Measurements from ENCODE around the gene SH2D3A.

SH2D3A gene

DNA sequence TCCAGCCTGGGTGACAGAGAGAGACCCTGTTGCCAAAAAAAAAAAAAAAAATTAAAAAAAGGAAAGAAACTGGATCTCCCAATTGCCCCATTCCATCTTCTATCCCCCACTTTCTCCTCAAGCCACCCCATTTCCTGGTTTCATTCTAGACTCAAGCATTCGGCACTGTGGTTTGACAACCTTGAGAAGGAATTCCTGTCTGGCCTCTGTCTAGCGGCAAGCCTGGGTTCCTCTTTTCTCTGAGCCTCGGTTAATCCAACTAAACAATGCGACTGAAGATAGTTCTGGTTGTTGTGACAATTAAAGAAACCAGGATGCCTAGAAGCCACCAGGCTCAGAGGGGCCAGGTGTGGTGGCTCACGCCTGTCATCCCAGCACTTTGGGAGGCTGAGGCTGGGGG, 43.5 kb downstream of the SH2D3A start:
- CTCF ChIA-PET = interaction anchor here (0.6 to 1.7 kb wide), 2 partner anchors 13 to 1047 kb away, joined by 3 to 6 read pairs; no protein-coding TSS in a partner anchor
- Histone ChIP-seq H3K27ac (ENCODE audit: extremely low read depth, low read depth, low read length) (no peak overlapping the region), H3K36me3 (ENCODE audit: control insufficient read depth in 2 of 2, insufficient read depth in 1 of 2, low read length in 2 of 2) (no peaks in the 10 kb centered on the region), H3K4me3 (ENCODE audit: low read depth, low read length) (no peak overlapping the region), H3K9me3 (ENCODE audit: control insufficient read depth, insufficient read depth, low read depth, low read length) (no peaks in the 10 kb centered on the region), H3K4me1 (ENCODE audit: control insufficient read depth, insufficient read depth, low read length) (no peaks in the 10 kb centered on the region)
- TF ChIP-seq ZNF37A (tag by site-specific recombination; IDR thresholded peaks at IDR 0.05) (no peak), ZNF548 (tag by site-specific recombination; IDR thresholded peaks at IDR 0.05) (no peak), ZNF626 (tag by site-specific recombination; IDR thresholded peaks at IDR 0.05) (no peak), ZNF138 (tag by site-specific recombination; IDR thresholded peaks at IDR 0.05; ENCODE audit: borderline replicate concordance) (no peak), ZNF404 (tag by site-specific recombination; IDR thresholded peaks at IDR 0.05) (no peak), ZNF501 (tag by site-specific recombination; IDR thresholded peaks at IDR 0.05) (no peak)
- TF ChIP-seq, protein P1, sequence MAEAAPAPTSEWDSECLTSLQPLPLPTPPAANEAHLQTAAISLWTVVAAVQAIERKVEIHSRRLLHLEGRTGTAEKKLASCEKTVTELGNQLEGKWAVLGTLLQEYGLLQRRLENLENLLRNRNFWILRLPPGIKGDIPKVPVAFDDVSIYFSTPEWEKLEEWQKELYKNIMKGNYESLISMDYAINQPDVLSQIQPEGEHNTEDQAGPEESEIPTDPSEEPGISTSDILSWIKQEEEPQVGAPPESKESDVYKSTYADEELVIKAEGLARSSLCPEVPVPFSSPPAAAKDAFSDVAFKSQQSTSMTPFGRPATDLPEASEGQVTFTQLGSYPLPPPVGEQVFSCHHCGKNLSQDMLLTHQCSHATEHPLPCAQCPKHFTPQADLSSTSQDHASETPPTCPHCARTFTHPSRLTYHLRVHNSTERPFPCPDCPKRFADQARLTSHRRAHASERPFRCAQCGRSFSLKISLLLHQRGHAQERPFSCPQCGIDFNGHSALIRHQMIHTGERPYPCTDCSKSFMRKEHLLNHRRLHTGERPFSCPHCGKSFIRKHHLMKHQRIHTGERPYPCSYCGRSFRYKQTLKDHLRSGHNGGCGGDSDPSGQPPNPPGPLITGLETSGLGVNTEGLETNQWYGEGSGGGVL (tag by site-specific recombination; IDR thresholded peaks at IDR 0.05) = no peak
- TF ChIP-seq, protein P2, sequence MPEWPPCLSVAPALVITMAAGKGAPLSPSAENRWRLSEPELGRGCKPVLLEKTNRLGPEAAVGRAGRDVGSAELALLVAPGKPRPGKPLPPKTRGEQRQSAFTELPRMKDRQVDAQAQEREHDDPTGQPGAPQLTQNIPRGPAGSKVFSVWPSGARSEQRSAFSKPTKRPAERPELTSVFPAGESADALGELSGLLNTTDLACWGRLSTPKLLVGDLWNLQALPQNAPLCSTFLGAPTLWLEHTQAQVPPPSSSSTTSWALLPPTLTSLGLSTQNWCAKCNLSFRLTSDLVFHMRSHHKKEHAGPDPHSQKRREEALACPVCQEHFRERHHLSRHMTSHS (tag by site-specific recombination; IDR thresholded peaks at IDR 0.05) = no peak
- POLR2A ChIA-PET = no interaction called here

DNA sequence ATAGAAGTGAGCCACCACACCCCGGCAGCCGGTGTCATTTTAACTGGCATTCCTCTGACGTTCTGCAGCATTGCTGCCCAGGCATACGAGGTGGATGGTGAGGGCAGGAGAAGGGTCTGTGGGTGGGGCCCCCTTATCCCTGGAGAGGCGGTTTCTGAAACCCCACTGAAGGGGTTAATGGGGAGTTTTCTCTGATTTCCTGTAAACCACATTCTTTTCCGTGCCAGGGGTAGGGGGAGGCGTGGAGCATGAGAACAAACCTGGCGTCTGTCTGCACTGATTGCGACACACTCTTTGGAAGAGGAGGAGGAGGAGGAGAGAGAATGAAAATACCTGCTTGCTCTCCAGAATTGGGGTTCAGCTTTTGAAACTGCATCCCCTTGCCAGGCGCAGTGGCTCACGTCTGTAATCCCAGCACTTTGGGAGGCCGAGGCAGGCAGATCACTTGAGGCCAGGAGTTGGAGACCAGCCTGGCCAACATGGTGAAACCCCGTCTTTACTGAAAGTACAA, 44.1 kb downstream of the SH2D3A start:
- Histone ChIP-seq H3K9me3 (ENCODE audit: control insufficient read depth, insufficient read depth, low read depth, low read length) (no peaks in the 10 kb centered on the region), H3K36me3 (ENCODE audit: control insufficient read depth in 2 of 2, insufficient read depth in 1 of 2, low read length in 2 of 2) (no peaks in the 10 kb centered on the region), H3K4me1 (ENCODE audit: control insufficient read depth, insufficient read depth, low read length) (no peaks in the 10 kb centered on the region), H3K27ac (ENCODE audit: extremely low read depth, low read depth, low read length) (no peak overlapping the region), H3K4me3 (ENCODE audit: low read depth, low read length) (no peak overlapping the region)
- TF ChIP-seq ZFHX2 (tag by site-specific recombination; conservative IDR thresholded peaks at IDR 0.05) = peak; percentile 43
- no peak for TF ChIP-seq ZNF670 (tag by site-specific recombination; IDR thresholded peaks at IDR 0.05; ENCODE audit: low read depth)
- TF ChIP-seq KLF1 (tag by site-specific recombination; IDR thresholded peaks at IDR 0.05) = 0 out of 2 replicates have a peak, but pooled peaks have one; percentile 25
- TF ChIP-seq, protein P3, sequence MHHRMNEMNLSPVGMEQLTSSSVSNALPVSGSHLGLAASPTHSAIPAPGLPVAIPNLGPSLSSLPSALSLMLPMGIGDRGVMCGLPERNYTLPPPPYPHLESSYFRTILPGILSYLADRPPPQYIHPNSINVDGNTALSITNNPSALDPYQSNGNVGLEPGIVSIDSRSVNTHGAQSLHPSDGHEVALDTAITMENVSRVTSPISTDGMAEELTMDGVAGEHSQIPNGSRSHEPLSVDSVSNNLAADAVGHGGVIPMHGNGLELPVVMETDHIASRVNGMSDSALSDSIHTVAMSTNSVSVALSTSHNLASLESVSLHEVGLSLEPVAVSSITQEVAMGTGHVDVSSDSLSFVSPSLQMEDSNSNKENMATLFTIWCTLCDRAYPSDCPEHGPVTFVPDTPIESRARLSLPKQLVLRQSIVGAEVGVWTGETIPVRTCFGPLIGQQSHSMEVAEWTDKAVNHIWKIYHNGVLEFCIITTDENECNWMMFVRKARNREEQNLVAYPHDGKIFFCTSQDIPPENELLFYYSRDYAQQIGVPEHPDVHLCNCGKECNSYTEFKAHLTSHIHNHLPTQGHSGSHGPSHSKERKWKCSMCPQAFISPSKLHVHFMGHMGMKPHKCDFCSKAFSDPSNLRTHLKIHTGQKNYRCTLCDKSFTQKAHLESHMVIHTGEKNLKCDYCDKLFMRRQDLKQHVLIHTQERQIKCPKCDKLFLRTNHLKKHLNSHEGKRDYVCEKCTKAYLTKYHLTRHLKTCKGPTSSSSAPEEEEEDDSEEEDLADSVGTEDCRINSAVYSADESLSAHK (tag by site-specific recombination; IDR thresholded peaks at IDR 0.05) = peak; percentile 54; the same call in 1 of the 2 replicates
- TF ChIP-seq ZNF548 (tag by site-specific recombination; IDR thresholded peaks at IDR 0.05) = no peak
- no peak for TF ChIP-seq SP2 (tag by site-specific recombination; IDR thresholded peaks at IDR 0.05)
- 0 out of 2 replicates have a peak, but pooled peaks have one; percentile 6 for TF ChIP-seq EGR2 (tag by site-specific recombination; IDR thresholded peaks at IDR 0.05; ENCODE audit: low read depth)
- no peak for TF ChIP-seq ZNF558 (tag by site-specific recombination; IDR thresholded peaks at IDR 0.05)
- POLR2A ChIA-PET = no interaction called here
- CTCF ChIA-PET = no interaction called here

DNA sequence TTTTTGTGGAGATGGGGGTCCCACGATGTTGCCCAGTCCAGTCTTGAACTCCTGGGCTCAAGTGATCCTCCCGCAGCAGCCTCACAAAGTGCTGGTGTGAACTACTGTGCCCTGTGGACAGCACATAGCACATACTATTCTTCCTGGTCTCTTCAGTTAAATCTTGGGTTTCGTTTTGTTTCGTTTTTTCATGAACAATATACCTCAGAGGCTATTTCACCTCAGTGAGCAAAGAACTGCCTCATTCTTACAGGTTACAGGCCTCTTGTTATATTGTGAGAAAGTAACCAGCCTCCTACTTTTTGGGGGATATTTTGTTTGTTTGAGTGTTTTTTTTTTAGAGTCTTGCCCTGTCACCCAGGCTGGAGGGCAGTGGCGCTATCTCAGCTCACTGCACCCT, 45.5 kb downstream of the SH2D3A start:
- no peaks in the 10 kb centered on the region for H3K36me3 ChIP-seq (ENCODE audit: control insufficient read depth in 2 of 2, insufficient read depth in 1 of 2, low read length in 2 of 2)
- TF ChIP-seq ZNF292 (tag by site-specific recombination; IDR thresholded peaks at IDR 0.05; ENCODE audit: borderline replicate concordance, low read depth) (no peak), ZNF184 (tag by site-specific recombination; IDR thresholded peaks at IDR 0.05) (no peak), KLF1 (tag by site-specific recombination; IDR thresholded peaks at IDR 0.05) (no peak), ZNF132 (tag by site-specific recombination; IDR thresholded peaks at IDR 0.05; ENCODE audit: borderline replicate concordance) (no peak), ZNF121 (tag by site-specific recombination; IDR thresholded peaks at IDR 0.05) (no peak), PRDM1 (tag by site-specific recombination; IDR thresholded peaks at IDR 0.05) (no peak), ZNF266 (tag by site-specific recombination; IDR thresholded peaks at IDR 0.05; ENCODE audit: low read depth) (no peak), ZNF549 (tag by site-specific recombination; IDR thresholded peaks at IDR 0.05) (no peak), ZNF600 (tag by site-specific recombination; IDR thresholded peaks at IDR 0.05) (no peak), ZNF658 (tag by site-specific recombination; IDR thresholded peaks at IDR 0.05) (no peak)
- no peaks in the 10 kb centered on the region for H3K4me1 ChIP-seq (ENCODE audit: control insufficient read depth, insufficient read depth, low read length)
- no peaks in the 10 kb centered on the region for H3K9me3 ChIP-seq (ENCODE audit: control insufficient read depth, insufficient read depth, low read depth, low read length)
- no peak overlapping the region for H3K27ac ChIP-seq (ENCODE audit: extremely low read depth, low read depth, low read length)
- no peak overlapping the region for H3K4me3 ChIP-seq (ENCODE audit: low read depth, low read length)
- ChIA-PET POLR2A (no interaction called here), CTCF (interaction anchor here (0.7 to 1.0 kb wide), 2 partner anchors 10 to 205 kb away, joined by 5 to 6 read pairs; no protein-coding TSS in a partner anchor)

Data from HEK293 (cell line).